Stimulated activated CD8-positive, alpha-beta memory T cell treated with anti-CD3 and anti-CD28 coated beads, Interleukin-4, amount 100 ng/mL, for 24 hours (primary cell): ENCODE results near the gene CPHXL2.

ENCODE experiments used
- DNase-seq: peaks from one replicate; pipeline ENCODE4 v3.0.0-alpha.2; 2020; ENCODE audit warnings: low read depth

Gene CPHXL2

GRCh38 chr16:75640598-75640997 lies 36.2 kb downstream of the CPHXL2 start:
- DNase-seq = no peak

GRCh38 chr16:75635036-75635435 lies 41.8 kb downstream of the CPHXL2 start:
- no peak for DNase-seq

- DNase-seq = no peak
Measured at GRCh38 chr16:75632857-75633256, 44.0 kb downstream of the CPHXL2 start.

GRCh38 chr16:75630052-75630451 lies 46.8 kb downstream of the CPHXL2 start:
- no peak for DNase-seq

- DNase-seq = no peak
Measured at GRCh38 chr16:75629132-75629531, 47.7 kb downstream of the CPHXL2 start.

GRCh38 chr16:75628351-75628750 lies 48.5 kb downstream of the CPHXL2 start:
- no peak for DNase-seq

GRCh38 chr16:75627851-75628250 lies 49.0 kb downstream of the CPHXL2 start:
- no peak for DNase-seq

- DNase-seq = no peak
Measured at GRCh38 chr16:75626806-75627205, 50.0 kb downstream of the CPHXL2 start.

- no peak for DNase-seq
Measured at GRCh38 chr16:75624921-75625334, 51.9 kb downstream of the CPHXL2 start.

- peak; percentile 97 for DNase-seq
Measured at GRCh38 chr16:75622761-75623605, 53.8 kb downstream of the CPHXL2 start, which contains the start of gene ADAT1. ADAT1 (minus strand) TSS chr16:75623281; CDS start chr16:75620799, 2,482 bp downstream.

GRCh38 chr16:75621170-75621477 lies 55.7 kb downstream of the CPHXL2 start:
- no peak for DNase-seq

GRCh38 chr16:75620326-75621169 lies 56.3 kb downstream of the CPHXL2 start:
- DNase-seq = peak; percentile 46

GRCh38 chr16:75618780-75619179 lies 58.0 kb downstream of the CPHXL2 start:
- no peak for DNase-seq

GRCh38 chr16:75617121-75617520 lies 59.7 kb downstream of the CPHXL2 start:
- DNase-seq = no peak

- DNase-seq = no peak
Measured at GRCh38 chr16:75616521-75617010, 60.2 kb downstream of the CPHXL2 start.

- DNase-seq = no peak
Measured at GRCh38 chr16:75615619-75616018, 61.2 kb downstream of the CPHXL2 start.

- DNase-seq = no peak
Measured at GRCh38 chr16:75614066-75614897, 62.5 kb downstream of the CPHXL2 start.
